Measurements from ENCODE around the gene KSR1. TPM values are rescaled to one million over a fixed set of nuclear protein-coding genes. Genes with fewer than 3 reads are reported as not detected.

KSR1 gene
- total RNA-seq, 6 experiments from 2014 or later, result 1.9 to 4.9 (median 3.6) TPM

GRCh38 chr17:27597188-27597580 is 140.9 kb downstream of the KSR1 start:
- H3K27ac Mint-ChIP-seq, result no peak overlapping the region
- TF ChIP-seq, protein P1, sequence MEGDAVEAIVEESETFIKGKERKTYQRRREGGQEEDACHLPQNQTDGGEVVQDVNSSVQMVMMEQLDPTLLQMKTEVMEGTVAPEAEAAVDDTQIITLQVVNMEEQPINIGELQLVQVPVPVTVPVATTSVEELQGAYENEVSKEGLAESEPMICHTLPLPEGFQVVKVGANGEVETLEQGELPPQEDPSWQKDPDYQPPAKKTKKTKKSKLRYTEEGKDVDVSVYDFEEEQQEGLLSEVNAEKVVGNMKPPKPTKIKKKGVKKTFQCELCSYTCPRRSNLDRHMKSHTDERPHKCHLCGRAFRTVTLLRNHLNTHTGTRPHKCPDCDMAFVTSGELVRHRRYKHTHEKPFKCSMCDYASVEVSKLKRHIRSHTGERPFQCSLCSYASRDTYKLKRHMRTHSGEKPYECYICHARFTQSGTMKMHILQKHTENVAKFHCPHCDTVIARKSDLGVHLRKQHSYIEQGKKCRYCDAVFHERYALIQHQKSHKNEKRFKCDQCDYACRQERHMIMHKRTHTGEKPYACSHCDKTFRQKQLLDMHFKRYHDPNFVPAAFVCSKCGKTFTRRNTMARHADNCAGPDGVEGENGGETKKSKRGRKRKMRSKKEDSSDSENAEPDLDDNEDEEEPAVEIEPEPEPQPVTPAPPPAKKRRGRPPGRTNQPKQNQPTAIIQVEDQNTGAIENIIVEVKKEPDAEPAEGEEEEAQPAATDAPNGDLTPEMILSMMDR (IDR thresholded peaks at IDR 0.05), result no peak
- DNase-seq, result no peak
- no peaks in the 10 kb centered on the region for H3K36me3 Mint-ChIP-seq (ENCODE audit: low read depth)
- H3K9me3 Mint-ChIP-seq, result no peaks in the 10 kb centered on the region
- H3K27me3 Mint-ChIP-seq (ENCODE audit: insufficient read depth), result peaks cover 3% of the 10 kb centered on the region
- H3K4me3 Mint-ChIP-seq, result no peak overlapping the region
- H3K4me1 Mint-ChIP-seq (ENCODE audit: low read depth), result no peaks in the 10 kb centered on the region

DNA sequence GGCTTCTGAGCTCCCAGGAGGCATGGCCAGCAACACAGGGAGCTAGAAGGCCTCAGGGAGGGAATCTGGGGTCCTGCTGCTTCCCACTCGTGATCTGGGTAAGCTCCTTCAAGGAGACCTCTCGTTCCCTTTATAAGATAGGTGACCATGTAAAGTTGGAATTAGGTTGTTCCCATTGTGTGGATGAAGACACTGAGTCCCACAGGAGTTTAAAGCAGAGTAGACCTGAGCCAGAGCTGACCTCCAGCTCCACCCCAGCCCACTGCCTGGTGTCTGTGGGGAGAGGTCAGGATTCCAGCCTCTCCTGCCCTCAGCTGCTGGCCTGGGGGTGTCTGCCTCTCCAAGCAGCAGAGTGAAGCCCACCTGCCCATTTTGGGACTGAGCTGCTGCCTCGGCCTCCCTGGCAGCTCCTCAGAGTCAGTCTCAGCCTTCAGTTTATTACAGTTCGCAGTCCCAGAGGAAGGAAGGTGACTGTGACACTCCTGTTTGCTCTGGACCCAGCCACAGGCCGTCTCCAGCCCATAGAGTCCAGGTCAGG is 141.6 kb downstream of the KSR1 start:
- DNase-seq, result no peak
- Mint-ChIP-seq H3K27me3 (ENCODE audit: insufficient read depth) (peaks cover 3% of the 10 kb centered on the region), H3K4me1 (ENCODE audit: low read depth) (no peaks in the 10 kb centered on the region), H3K4me3 (no peak overlapping the region), H3K9me3 (no peaks in the 10 kb centered on the region), H3K36me3 (ENCODE audit: low read depth) (no peaks in the 10 kb centered on the region), H3K27ac (no peak overlapping the region)
- TF ChIP-seq, protein P1 (IDR thresholded peaks at IDR 0.05), result no peak

DNA sequence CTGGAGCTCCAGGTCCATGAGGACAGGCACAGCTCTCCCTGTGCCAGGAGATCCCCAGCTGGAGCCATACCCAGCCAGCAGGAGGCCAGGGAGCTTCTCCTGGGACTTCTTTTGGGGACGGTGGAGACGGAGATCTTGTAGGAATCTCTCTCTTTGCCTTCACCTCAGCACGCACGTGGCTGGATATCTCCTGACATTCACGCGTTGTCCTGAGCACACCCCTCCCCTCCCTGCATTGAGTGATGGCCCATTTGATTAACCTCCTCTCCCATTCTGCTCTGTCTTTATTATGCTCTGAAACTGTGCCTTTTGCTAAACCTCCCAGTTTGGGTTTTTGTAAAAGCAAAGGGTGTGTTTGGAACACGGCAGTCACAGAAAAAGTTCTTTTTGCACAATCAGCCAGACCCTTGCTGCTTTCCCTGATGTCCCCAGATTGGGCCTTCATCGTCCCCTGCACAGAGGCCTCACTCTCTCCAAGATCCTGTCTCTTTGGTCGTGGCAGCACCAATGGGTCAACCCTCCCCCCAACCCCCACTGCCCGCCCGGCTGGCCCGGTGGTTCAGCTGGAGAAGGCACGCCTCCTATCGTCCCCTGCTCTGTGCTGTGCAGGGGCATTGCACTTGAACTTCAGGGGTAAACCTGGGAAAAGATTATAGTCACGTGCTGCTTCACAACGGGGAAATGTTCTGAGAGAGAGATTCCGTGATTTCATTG is 142.2 kb downstream of the KSR1 start:
- Mint-ChIP-seq H3K27ac (no peak overlapping the region), H3K9me3 (no peaks in the 10 kb centered on the region), H3K27me3 (ENCODE audit: insufficient read depth) (peaks cover 3% of the 10 kb centered on the region), H3K4me1 (ENCODE audit: low read depth) (no peaks in the 10 kb centered on the region), H3K4me3 (no peak overlapping the region), H3K36me3 (ENCODE audit: low read depth) (no peaks in the 10 kb centered on the region)
- TF ChIP-seq, protein P1 (IDR thresholded peaks at IDR 0.05), result 0 out of 2 replicates have a peak, but pooled peaks have one; percentile 14
- DNase-seq, result no peak

DNA sequence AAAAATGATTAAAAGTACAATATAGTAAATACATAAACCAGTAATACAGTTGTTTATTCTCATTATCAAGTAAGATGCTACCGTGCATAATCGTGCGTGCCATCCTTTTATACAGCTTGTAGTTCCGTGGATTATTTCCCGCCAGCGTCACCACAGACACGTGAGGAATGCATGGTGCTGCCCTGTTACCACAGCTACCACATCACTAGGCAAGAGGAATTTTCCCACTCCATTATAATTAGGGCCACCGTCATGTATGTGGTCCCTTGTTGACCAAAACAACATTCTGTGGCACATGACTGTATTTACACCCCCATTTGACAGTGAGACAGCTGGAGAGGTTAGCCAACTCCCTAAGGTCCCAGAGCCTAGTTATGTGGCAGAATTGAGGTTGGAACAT is 144.2 kb downstream of the KSR1 start:
- Mint-ChIP-seq H3K9me3 (no peaks in the 10 kb centered on the region), H3K4me3 (no peak overlapping the region), H3K27ac (no peak overlapping the region), H3K27me3 (ENCODE audit: insufficient read depth) (peaks cover 3% of the 10 kb centered on the region; the same call in 1 of the 2 replicates), H3K4me1 (ENCODE audit: low read depth) (no peaks in the 10 kb centered on the region), H3K36me3 (ENCODE audit: low read depth) (no peaks in the 10 kb centered on the region)
- TF ChIP-seq, protein P1 (IDR thresholded peaks at IDR 0.05), result no peak
- no peak for DNase-seq

DNA sequence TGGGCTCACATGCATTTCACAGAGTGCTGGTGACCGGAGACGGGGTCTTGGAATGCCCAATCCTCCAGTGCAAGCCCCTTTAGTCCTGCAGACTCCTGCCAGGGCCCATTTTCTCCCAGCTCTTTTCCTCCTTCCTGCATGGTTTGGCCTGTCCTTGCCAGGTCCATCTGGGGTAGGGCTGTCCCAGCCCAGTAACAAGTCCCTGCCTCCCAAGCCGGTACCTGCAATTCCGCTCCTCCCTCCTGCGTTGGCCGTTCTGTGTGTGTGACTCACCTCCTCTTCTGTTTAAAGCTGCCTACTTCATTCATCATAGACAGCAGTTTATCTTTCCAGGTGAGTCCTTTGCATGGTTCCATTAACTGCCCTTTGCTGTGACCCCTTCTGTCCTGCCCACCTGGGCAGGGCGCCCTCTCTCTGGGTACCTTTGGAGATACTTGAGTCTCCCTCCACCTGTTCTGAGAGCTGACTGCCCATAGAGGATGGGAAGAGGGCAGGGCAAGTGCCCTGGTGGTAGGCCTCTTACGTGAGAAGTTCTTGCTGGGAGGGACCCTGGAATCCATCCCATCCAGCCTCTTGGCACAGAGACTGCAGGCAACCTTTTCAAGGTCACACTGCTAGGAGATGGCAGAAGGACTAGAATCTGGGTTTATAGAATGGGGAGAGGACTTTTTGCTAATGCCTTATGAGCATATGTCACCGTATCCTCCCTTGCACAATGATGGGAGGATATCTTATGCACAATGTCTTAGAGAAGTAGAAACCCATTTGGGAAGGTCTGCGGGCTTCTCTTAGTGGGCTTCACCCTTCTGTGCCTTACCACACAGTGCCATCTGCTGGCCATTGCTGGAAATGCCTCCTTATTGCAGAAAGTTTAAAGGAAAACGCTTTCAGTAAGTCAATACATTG is 145.1 kb downstream of the KSR1 start:
- no peaks in the 10 kb centered on the region for H3K4me1 Mint-ChIP-seq (ENCODE audit: low read depth)
- no peaks in the 10 kb centered on the region for H3K36me3 Mint-ChIP-seq (ENCODE audit: low read depth)
- no peak overlapping the region for H3K27ac Mint-ChIP-seq

More for the DNA sequence above, 145.1 kb downstream of the KSR1 start:
- TF ChIP-seq, protein P1 (IDR thresholded peaks at IDR 0.05), result peak; percentile 99
- peak; percentile 49 for DNase-seq
- Mint-ChIP-seq H3K27me3 (ENCODE audit: insufficient read depth) (no peaks in the 10 kb centered on the region), H3K4me3 (no peak overlapping the region), H3K9me3 (no peaks in the 10 kb centered on the region)
